Astrocyte (in vitro differentiated cells and primary cell): ENCODE data around the gene THRAP3.

Source experiments
- EZH2 ChIP-seq: IDR thresholded peaks from 2 replicates; pipeline ENCODE4 v1.6.1; 2012; ENCODE audit warnings: mild to moderate bottlenecking, low read length, inconsistent platforms; ENCODE audit not compliant: insufficient read depth
- TF ChIP-seq, protein P1 (sequence below): IDR thresholded peaks from 2 replicates; pipeline ENCODE4 v1.5.1; 2011; ENCODE audit warnings: low read depth, mild to moderate bottlenecking, inconsistent platforms, low read length, moderate library complexity; ENCODE audit not compliant: insufficient read depth

DNA sequence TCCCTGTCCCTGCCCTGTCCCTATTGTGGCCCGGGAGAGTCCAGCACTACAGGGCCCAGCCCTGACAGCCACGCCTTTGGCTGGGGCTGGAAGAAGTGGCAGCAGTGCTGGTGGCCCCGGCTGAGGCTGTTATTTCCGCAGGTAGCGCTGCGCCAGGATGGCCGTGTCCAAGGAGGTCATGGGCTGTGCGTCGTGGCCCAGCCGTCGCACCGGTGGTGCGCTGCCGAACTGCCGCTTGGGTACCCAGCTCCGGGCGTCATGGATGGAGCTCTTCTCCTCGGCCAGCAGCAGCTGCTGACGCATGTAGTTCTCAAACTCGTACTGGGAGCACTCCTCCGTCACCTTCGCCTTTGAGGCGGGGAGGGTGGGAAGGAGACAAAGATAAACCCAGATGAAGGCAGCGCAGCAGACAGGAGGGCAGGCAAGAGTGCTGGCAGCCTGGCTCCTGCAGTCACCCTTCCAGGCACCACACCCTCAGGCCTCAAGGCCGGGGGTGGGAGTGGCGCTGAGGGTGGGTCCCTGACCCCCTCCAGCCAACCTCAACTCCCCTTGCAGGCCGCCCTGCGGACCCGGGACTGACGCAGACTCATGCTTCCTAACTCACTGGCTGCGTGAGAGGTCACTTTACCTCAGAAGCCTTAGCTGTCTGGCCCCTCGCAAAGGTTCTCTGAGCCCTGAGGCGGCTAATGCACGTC, 117.5 kb downstream of the THRAP3 start:
- TF ChIP-seq, protein P1, sequence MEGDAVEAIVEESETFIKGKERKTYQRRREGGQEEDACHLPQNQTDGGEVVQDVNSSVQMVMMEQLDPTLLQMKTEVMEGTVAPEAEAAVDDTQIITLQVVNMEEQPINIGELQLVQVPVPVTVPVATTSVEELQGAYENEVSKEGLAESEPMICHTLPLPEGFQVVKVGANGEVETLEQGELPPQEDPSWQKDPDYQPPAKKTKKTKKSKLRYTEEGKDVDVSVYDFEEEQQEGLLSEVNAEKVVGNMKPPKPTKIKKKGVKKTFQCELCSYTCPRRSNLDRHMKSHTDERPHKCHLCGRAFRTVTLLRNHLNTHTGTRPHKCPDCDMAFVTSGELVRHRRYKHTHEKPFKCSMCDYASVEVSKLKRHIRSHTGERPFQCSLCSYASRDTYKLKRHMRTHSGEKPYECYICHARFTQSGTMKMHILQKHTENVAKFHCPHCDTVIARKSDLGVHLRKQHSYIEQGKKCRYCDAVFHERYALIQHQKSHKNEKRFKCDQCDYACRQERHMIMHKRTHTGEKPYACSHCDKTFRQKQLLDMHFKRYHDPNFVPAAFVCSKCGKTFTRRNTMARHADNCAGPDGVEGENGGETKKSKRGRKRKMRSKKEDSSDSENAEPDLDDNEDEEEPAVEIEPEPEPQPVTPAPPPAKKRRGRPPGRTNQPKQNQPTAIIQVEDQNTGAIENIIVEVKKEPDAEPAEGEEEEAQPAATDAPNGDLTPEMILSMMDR = no peak
- no peak for TF ChIP-seq EZH2
